ENCODE data around the gene IL1RL1.
"Not testable (repeated sequence)": the region's sequence is repeated elsewhere in the genome, so short reads cannot be mapped to it uniquely, and the experiment has no call there.

The IL1RL1 gene

DNA sequence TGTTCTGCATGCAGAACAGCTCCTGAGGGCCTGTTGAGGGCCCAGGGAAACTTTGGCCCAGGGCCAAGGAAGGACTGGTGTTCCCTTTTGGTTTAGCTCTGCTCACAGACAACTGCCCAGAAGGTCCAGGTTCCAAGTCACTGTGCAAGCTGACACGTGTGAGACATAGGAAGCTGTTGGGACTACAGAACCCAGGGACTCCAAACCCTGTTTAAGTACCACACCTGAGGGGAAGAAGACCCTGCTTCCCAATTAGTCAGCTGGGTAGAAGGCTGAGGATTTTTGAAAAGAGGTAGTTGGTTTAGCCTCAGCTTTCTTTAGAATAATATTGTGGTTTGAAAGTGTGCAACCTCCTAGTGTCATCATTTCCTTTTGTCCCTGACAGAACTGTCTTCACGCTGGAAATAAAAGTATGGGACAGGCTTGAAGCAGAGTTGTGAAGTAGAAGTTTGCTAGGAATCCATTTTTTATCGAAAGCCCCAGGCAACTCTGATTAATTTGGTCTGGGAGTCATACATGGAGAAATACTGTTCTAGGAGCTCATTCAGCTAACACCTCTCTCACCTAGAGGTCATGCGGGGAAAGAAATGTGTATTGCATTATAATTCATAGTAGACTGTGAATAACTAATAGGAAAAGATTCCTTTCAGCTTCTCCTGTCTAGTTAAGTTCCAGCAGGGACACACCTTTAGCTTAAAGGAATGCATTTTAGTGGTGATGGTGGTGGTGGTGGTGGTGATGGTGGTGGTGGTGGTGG lies 19.9 kb upstream of the IL1RL1 start:
- no peak for DNase-seq (ENCODE audit: low spot score)

DNA sequence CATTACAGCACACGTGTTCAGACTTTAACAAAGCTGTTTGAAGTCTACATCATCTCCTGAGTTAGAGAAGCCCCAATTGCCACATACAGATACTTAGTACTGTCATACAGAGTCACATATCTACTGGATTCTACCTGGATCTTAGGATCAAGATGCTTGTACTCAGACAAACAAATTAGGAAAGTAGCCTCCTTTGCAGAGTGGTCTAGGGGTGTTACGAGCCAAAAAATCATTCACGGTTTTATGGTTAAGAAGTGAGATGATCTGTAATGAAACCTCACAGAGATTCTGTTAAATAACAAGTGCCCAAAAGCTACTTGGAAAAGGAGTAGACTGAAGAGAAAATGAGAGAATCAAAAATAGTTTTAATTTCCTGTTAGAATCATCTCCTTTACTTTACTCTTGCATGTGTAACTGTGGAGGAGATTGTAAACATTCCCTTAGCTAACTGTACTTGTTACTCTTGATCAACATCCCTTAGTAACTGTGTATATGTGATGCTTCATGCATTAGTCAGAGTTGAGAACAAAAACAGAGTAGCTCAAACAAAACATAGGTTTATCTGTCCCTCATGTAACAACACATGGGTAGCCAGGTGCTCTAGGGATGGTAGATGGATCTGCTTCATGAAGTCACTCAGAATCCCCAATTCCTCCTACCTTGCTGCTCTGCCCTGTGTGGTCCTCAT lies 16.4 kb upstream of the IL1RL1 start:
- DNase-seq (ENCODE audit: low spot score): no peak

DNA sequence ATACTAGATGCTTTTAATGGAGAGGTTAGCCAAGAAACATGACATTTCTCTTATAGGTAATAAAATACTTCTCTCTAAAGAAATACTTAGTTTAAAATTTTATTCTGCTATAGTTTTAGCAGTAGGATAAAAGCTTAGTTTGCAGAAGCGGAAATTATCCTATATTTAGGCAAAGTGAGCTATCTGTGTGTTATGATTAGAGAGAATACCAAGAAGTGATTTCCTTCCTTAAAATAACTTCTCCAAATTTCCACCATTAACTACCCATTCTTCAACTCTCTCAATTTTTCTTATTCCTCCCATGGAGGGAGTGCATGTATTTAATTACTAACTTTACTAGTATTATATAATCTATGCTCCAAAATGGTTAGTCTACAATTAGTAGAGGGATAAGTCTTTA lies 15.8 kb upstream of the IL1RL1 start:
- no peak for DNase-seq (ENCODE audit: low spot score)

DNA sequence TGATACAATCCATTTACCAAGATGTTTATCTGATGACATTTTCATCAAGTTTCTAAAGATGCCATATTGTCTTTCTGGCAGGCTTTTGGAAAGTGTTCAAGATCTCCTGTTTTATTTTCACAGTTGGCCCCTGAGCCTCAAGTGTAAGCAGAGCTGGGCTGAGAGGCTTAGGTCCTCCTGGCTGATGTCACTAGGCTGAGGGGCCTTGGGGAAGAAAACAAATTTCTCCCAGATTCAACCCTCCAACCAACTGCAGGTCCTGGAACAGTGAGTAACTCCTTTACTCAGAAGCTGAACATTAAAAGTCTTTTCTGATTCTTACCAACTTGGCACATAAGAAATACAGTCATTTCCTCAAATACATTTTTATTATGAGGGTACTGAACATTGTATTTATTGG lies 14.9 kb upstream of the IL1RL1 start:
- DNase-seq (ENCODE audit: low spot score): no peak

DNA sequence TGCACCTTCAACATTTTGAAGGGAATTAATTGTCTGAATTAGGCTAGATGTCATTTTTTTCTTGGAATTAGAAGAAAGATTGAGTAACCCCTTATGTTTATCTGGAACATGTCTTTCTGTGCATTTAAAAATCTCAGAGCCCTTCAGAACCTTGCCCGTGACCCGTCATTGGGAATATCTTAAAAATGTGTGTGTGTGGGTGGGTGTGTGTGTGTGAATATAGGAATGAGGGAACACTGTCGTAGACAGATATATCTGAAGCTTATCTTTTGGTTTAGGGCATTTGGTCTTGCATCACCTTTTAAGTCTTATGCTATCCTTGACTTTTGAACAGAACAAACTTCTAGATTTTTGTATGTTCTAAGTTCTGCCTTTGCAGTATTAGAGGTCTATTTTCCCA lies 13.5 kb upstream of the IL1RL1 start:
- DNase-seq (ENCODE audit: low spot score): no peak

DNA sequence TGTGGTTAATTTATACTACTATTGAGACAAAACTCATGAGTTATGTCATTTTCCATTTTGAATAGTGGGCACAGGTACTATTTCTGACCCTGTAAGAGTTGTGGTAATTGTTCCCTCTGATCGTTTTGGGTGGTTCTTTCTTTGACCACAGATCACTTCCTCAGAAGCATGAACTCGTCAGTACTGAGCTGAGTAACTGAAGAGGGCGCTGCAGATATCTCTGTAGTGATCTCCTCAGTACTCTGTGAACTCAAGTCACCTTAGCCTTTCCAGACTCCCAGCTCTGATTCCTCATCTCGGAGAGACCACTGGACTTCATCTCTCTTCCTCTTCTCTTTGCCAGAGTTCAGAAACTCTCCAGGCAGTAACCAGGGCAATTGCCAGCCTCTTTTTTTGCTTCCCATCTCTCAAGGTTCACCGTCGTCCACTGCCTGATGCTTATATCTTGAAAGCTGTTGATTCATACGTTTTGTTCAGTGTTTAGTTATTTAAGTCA lies 9.4 kb upstream of the IL1RL1 start:
- DNase-seq (ENCODE audit: low spot score): peak; percentile 50

DNA sequence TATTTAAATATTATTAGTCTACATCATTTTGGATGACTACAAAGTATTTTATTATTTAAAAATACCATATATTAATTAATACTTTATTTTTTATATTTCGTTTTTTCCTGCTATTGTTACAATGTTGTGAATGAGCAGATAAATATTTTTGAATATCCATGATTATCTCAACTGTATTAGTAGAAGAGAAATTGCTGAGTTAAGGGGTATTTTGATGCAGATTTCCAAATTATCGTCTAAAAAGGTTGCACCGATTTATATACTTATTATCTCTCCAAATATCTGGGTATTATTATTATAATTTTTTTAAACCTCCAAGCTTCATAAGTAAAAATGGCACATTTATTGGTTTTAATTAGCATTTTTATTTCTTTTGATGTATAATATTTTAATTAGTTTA lies 8.9 kb upstream of the IL1RL1 start:
- DNase-seq (ENCODE audit: low spot score): no peak

DNA sequence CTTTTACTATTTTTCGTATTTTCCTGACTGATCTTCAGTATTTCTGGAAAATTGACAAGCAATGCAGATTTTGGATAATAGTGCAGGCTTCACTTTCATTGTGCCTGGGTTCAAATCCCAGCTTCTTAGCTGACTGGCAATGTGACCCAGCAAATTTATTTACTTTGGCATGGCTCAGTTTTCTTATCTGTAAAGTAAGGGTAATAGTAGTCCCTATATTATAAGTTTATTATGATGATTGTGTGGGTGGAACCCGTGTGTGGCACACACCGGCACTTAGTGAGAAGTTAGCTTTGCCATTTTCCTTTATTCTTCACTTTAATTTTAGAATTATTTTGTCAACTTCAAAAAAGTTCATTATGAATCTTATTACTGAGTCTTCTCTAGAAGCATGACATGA lies 7.8 kb upstream of the IL1RL1 start:
- no peak for DNase-seq (ENCODE audit: low spot score)

DNA sequence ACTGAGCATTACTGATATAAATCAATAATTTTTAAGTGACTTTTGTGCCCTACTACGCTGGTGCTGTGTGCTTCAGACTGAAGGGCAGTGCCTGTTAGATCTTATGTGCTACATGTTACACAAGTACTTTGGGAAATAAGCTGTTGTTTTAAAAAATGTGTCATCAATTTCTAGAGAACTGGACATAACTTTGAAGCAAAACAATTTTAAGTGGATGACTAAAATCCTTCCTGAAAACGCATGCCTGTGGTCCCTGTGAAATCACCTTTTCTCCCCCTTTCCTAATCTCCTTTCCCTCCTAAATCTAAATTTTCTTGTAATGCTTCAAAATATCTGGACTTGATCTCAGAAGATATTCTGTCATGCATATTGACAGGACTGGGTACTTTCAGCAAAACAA lies 7.1 kb upstream of the IL1RL1 start:
- DNase-seq (ENCODE audit: low spot score): no peak

DNA sequence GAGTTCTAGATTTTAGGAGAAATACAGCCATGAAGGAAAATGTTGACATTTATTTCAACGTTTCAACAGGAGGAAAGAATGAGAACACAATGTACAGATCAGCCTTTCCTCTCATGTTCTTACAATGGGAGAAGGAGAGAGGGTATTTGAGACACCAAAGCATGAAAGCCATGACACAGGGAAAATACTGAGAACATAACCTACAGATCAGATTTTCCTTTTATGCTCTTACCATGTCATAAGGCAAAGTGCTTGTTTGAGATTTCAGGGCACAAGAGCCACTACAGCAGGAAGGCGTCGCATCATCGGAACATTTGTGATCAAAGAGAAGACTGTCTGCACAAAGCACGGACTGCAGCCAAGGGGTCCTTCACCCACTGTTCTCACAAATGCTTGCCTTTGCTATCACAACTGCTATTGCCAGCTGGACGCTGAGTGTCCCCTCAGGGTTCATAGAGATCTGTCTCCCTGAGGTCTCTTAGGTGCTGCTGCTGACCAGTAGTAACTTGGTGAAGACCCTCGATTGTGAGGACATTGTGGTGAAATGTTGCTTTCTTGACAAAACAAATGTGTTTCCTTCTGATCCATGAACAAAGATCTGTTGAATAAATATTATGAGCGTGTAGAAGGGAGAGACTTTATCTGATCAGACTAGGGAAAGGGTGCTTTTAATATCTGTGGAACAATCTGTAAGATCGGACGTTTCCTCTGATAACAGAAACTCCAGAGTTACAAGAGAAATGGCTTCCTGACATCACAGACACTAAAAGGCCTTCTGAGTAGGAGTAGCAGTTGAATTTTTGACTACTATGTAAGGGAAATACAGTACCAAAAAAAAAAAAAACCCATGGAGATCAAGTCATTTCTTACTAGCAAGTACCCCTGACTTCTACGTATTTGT lies 6.4 kb upstream of the IL1RL1 start:
- DNase-seq (ENCODE audit: low spot score): no peak

DNA sequence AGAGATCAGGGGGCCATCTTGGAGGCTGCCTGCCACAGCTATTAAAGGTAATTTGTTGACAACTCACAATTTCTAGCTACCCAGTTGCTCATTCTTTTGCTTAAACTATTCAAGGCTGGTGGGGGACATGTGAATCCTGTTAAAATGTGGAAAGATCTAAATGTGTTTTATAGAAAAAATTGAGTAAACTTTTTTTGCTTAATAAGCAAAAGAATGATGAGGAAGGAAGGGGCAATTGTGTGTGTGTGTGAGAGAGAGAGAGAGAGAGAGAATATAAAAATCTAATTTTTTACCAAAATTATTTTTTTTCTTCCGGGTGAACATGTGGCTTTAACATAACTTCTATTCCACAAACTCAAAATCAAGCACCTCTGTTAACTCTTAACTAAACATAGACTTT lies 5.2 kb upstream of the IL1RL1 start:
- DNase-seq (ENCODE audit: low spot score): no peak

DNA sequence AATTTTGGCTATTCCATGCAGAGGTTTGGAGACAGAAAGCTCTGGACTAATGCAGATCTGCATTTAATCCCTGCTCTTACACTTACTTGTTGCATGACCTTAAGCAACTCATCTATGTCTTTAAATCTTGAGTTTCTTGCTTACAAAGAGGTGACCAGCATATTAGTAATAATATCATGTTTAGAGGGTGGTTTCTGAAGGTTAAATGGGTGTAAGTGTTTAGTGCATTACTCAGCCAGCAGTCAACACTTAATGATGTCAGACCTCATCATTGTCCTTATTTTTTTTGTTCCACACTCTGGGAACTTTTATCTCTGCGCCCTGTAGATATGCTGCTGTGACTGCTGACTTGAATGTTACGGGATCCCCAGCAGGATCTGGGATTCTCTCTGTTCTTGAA lies 1.7 kb downstream of the IL1RL1 start:
- DNase-seq (ENCODE audit: low spot score): no peak

DNA sequence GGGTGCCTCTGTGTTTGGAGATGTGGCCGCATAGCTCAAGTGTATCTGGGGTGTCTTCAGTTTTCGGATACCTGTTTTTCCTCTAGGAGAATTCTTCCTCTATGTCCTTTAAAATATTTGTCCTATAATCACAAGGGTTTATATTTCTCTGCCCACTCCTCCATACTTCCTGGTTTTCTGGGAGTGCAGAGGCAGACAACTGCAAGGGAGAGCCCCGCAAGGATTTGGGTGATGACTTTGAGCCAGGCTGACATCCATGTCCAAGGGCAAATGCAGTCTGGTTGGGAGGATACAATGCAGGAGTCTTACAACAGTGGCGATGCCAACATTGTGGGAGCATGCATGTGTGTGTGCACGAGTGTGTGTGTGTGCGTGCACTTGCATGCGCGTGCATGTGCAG lies 2.1 kb downstream of the IL1RL1 start:
- no peak for DNase-seq (ENCODE audit: low spot score)

DNA sequence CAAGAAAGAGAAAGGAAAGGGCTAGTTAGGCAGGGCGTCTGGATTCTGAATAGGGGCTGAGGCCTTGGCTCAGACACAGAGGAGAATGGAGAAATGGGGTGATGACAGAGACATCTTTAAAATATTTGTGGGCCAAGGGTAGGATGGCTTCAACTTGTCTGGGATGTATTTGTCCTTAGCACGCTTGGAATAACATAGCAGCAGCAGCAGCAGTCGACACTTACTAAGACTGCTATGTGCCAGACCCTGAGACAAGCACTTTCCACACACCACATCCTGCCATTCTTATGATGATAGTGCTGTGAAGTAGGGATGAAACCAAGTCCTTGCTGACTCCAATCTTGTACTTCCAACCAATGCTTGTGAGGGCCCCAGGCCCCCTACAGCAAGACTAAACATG lies 2.6 kb downstream of the IL1RL1 start:
- DNase-seq (ENCODE audit: low spot score): no peak

DNA sequence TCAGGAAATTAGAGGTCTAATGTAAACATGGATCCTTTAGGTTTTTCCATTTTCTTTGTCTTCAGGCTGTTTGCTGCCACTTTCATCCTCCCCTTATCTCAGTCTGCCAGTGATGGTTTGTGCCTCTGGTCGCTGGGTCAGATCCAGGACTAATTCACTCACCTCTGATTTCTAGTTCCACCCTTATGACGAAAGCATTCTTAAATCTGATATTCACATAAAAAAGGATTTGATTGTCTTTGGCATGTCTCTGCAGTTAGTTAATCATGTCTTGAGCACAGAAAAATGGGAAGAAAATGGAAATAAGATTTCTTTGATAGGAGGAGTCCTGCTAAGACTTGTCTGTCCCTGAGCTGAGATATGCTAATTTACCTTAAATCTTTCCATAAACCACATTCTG lies 4.6 kb downstream of the IL1RL1 start:
- no peak for DNase-seq (ENCODE audit: low spot score)

DNA sequence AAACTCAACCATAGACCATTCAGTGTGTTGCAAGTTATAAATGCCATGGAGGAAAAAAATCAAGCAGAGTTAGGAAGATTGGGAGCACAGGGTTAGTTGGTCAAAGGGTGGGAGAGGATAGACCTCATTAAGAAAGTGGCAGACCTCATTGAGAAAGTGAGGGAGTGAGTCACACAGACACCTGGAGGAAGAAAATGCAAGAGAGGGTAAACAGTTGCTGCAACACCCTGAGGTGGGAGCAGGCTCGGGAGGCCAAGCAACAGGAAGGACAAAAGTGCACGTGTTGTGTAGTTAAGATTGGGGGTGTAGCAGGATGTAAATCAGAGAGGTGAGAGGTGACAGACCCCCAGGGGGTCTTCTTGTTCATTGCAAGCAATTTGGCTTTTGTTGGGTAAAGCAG lies 6.4 kb downstream of the IL1RL1 start:
- DNase-seq (ENCODE audit: low spot score): no peak

DNA sequence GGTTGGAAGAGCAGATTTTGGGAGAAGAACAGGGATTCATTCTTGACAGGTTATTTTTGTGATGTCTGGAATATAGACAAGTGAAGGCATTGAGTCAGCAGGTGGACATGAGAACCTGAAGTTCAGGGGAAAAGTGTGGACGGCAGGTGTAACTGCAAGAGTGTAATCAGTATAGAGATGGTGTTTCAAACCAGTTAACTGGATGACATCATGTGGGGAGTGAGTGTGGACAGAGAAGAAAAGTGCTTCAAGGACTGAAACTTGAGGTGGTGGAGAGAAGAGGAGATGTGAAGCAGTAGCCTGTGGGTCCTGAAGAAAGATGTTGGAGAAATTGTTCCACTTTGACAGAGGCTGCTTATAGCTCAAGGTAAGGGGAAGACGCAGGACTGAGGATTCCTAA lies 7.1 kb downstream of the IL1RL1 start:
- no peak for DNase-seq (ENCODE audit: low spot score)

DNA sequence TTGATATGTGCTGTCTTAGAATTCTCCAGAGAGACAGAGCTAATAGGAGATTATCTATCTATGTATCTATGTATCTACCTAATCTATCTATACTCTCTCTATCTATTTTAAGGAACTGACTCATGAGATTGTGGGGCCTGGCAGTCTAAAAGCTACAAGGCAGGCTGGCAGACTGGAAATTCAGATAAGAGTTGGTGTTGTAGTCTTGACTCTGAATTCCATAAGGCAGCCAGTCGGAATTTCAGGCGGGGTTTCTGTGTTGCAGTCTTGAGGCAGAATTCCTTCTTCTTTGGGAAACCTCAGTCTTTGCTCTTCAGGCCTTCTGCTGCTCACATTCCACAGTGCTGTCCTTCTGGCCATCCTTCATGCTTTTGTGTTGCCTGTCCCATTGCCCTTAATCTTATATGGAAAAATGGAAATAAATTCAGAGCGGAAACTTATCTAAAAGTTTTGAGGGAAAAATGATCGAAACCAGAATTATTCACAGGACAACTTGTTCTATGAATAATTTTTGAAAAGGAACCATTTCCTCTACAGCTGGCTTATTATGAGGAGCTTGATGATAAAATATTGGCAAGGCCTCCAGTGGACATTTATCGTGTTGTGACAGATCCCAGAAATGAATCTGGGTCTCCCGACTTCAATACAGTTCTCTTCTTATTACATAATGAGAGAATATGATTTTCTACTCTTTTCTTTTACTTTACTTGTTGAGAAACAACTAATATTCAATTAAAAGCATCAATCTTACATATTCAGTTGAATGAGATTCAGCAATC lies 10.8 kb downstream of the IL1RL1 start:
- no peak for DNase-seq (ENCODE audit: low spot score)

DNA sequence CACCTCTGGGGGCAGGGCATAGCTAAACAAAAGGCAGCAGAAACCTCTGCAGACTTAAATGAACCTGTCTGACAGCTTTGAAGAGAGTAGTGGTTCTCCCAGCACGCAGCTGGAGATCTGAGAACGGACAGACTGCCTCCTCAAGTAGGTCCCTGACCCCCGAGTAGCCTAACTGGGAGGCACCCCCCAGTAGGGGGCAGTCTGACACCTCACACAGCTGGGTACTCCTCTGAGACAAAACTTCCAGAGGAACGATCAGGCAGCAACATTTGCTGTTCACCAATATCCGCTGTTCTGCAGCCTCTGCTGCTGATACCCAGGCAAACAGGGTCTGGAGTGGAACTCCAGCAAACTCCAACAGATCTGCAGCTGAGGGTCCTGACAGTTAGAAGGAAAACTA lies 13.6 kb downstream of the IL1RL1 start:
- not testable (repeated sequence) for DNase-seq (ENCODE audit: low spot score)

DNA sequence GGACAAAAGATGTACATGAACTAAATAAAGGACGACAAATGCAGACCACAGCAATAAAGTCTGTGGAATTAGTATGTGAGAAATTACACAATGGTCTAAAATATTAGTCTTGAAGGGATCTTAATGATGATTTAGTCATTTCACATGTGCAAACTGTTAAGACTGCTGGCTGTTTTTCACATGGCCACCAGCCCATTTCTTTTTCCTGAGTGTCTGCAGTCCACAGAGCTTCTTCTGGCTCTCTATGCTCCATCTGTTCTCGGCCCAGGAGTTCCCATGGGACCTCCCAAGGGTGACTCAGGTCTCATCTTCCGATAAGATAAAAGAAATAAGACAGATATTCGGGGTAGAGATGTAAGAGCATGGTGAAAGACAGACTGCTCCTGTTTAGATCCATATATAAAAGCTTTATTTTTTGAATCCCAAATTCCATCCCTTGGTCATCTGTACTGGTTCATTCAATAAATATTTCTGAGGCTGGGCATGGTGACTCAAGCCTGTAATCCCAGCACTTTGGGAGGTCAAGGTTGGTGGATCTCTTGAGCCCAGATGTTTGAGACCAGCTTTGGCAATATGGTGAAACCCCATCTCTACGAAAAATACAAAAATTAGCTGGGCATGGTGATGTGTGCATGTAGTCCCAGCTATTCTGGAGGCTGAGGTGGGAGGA lies 20.1 kb downstream of the IL1RL1 start:
- no peak for DNase-seq (ENCODE audit: low spot score)

DNA sequence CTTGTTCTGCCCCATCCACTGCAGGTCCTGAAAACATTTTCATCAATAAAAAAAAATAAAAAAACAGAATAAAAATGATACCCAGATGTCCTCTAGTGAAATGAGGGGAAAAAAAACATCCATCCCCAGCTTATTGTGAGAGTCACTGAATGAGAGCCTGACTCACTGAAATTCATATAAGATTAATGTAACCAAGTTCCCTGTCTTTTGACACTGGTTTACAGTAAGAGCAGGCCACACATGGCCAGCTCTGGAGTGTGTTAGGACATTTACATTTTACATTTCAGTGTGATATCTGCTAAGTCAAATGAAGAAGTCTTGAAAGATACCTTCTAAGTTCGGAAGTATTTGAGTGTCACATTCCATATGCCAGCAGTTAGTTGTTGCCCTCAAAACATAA lies 23.1 kb downstream of the IL1RL1 start:
- DNase-seq (ENCODE audit: low spot score): no peak

Measured in CD4-positive, alpha-beta T cell treated with Interleukin-6 at 100 ng/mL for 8 hours (primary cell).